ENCODE measurements around the gene FGGY.
"Not testable (repeated sequence)": the region's sequence is repeated elsewhere in the genome, so short reads cannot be mapped to it uniquely, and the experiment has no call there.

Gene FGGY

DNA sequence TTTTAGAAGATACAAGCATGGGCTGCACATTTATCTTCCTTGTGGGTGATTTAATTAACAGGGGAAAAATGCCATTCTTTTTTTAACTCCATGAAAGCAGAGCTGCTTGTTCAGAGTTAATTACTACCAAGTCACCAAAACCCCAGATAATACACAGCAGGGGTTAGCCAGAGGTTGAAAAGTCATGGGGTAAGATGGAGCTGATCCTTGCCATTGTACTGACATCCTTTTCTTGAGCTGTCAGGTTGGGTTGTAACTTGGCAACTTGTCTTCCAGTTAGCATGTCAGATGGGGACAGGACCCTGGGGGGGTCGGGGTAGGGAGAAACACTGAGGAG is 260.6 kb downstream of the FGGY start:
- DNase-seq, result no peak

- DNase-seq, result not testable (repeated sequence)
Observed at GRCh38 chr1:59558580-59558979, 261.7 kb downstream of the FGGY start.

DNA sequence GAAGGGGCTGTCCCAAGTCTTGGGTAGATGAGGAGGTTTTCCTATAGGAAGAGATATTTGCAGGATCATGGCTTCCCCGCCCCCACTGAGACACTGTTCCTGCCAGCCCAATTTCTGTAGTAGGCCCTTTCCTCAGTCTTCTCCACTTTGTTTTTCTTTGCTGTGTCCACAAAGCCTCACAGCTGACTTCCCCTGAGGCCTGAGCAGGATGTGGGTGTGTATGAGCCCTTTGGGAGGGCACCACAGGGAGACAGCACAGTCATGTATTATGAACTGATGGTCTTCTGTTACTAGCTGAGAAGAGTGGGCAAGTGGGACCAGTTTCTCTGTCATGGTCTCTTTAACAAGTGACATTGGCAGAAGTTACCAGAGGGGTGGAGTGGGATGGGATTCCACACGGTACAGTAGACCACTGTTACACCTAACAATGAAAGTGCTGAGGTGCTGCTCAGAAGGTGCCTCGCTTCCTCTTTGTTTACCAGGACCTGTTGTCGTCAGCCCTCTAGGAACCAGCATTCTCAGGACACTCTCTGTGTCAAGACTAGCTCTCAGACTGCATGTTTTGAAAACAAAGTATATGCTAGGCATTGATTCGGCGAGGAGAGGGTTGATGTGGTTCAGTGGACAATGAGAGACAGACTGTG is 264.0 kb downstream of the FGGY start:
- no peak for DNase-seq

GRCh38 chr1:59561796-59562195 is 264.9 kb downstream of the FGGY start:
- no peak for DNase-seq

GRCh38 chr1:59564192-59564891 is 267.4 kb downstream of the FGGY start:
- DNase-seq, result no peak

GRCh38 chr1:59565611-59566410 is 268.9 kb downstream of the FGGY start:
- no peak for DNase-seq

- no peak for DNase-seq
Observed at GRCh38 chr1:59568158-59568935, 271.5 kb downstream of the FGGY start.

DNA sequence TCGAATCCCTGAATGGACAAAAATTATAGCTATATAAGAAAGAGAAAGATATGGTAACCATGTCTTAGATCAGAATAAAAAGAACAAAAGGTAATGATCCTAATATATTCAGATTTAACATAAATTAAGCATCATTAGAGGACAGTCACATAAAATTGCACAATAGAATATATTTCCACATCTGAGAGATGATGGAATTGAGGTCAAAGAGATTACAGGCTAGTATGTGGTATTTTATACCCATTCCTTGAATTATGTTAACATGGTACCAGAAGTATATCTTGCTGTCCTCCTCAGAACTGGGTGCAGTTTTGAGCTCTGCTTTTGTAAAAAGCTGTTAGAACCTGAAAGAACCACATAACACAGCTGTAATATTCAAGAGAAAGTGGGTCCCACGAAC is 272.3 kb downstream of the FGGY start:
- no peak for DNase-seq

DNA sequence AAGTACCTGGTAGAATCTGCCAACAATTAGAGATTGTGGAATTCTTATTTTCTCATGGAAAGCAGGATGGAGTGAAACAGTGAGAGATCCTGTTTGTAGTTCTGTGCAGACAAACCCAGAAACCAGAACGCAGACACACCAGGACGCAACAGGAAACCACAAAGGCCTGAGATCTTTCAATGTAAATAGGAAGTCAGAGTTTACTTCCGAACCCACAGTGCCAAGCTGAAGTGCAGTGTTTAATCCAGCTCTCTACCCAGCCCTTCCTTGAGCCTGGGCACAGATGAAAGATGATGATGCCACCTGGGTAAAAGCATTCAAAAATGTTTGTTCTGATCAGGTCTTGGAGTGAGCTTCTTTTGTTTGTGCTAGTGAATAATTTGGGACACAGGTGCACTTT is 273.6 kb downstream of the FGGY start:
- DNase-seq, result no peak

GRCh38 chr1:59574085-59574484 is 277.2 kb downstream of the FGGY start:
- DNase-seq, result no peak

- no peak for DNase-seq
Observed at GRCh38 chr1:59577774-59578173, 280.9 kb downstream of the FGGY start.

- no peak for DNase-seq
Observed at GRCh38 chr1:59579222-59579621, 282.3 kb downstream of the FGGY start.

- no peak for DNase-seq
Observed at GRCh38 chr1:59580257-59580656, 283.4 kb downstream of the FGGY start.

- not testable (repeated sequence) for DNase-seq
Observed at GRCh38 chr1:59592410-59592809, 295.5 kb downstream of the FGGY start.

- DNase-seq, result no peak
Observed at GRCh38 chr1:59592924-59593323, 296.0 kb downstream of the FGGY start.

DNA sequence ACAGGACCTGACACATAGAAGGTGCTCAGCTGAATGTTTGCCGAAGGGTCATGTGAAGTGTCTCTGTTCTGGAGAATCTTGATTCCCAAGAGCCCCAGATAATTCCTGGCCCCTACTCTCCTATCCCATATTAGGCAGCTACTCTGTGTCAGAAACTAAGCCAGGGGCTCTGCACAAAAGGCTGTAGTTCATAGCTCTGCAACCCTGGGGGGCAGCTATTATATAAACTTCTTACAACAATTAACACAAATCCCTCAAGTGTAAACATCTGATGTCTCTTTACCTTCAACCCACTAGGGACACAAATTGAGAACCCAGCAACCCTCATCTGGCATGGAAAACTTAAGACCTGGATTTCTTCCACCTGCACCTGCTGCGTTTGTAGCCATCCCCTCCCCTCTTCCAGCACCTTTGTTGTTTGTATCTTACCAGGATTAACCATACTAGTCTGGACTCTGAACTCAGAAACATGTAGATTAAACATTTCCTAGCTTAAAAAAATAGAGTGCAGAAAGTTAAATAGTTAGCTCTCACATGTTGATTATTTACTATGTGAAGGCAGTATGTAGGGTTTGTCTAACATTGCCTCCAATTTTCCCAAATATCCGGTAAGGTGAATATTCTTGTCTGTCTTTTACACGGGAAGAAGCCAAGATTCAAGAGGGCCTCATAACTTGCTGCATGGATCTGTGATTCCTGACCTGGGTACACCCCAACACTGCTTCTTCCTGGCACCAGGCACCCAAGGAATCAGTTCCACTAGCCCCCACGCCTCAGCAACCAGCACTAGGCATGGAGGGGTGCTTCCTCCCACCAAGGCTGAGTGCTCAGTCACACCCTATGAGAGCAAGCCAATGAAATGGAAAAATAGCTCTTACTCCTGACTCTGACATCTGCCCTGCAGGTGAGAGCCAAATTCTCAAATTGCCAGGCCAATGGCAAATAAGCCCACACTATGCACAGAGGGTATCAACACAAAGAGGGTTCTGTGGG is 297.2 kb downstream of the FGGY start:
- DNase-seq, result no peak

GRCh38 chr1:59595774-59596173 is 298.9 kb downstream of the FGGY start:
- no peak for DNase-seq

- no peak for DNase-seq
Observed at GRCh38 chr1:59596432-59596831, 299.5 kb downstream of the FGGY start.

- DNase-seq, result no peak
Observed at GRCh38 chr1:59596956-59597355, 300.1 kb downstream of the FGGY start.

DNA sequence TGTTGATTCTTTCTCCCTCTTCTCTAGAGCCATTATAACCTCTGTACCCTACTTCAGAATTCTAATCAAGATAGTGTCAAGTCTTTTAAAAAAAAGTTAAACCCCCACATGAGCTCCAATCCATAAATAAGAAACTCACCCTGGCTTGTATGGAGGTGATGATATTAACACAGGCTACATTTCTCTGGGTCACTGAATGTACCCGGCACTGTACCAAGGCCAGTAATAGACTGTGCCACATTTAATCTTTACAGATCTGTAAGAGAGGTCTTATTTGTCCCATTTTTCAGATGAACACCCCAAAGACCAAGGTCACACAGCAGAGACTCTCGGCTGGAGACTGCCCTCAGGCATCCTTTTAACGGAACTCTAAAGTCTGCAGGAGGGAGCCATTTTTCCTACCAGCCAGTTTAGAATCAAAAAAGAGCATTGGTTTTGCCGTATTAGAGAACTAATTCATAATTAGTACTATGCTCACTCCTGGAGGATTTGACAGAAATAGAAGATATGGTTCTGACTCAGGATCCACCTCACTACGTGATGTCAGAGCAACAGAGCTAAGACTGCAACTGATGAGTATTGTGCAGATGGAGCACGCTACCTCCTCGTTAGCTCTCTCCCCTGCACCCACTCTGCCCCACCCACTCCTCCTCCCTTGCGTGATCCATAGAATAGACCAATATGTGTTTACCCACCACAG is 300.7 kb downstream of the FGGY start:
- no peak for DNase-seq

DNA sequence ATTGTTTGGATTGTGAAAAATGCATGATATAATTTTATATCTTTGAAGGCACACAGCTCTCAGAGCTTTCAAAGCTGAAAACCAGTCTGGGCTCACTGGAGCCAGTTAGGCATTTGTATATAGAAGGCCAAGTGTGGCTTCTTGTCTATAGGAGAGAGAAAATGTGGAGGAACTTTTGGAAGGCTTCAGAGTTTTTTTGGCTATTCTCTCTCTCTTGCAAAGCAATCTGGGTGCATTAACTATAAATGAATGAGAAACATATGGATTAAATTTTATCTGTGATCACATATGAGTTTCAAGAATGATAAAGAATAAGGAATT is 301.2 kb downstream of the FGGY start:
- DNase-seq, result no peak

- DNase-seq, result no peak
Observed at GRCh38 chr1:59601041-59601441, 304.1 kb downstream of the FGGY start.
